Transverse colon (tissue), 4 donors: ENCODE measurements around the gene LRP4. TPM values are rescaled to one million over a fixed set of nuclear protein-coding genes. Genes with fewer than 3 reads are reported as not detected.

ENCODE experiments used
- DNase-seq: peaks from one replicate; pipeline ENCODE4 v3.0.0-alpha.2; 2019
- H3K27ac ChIP-seq, 4 donors: fragments of 200-600 bp; sonication (generic); 2 replicates each; pipeline ENCODE4 v1.5.1; 2016 to 2018; ENCODE audit warnings: inconsistent platforms in 4 of 4
- H3K27me3 ChIP-seq: fragments of 200-600 bp; sonication (generic); 2 replicates; pipeline ENCODE4 v1.5.1; 2017; ENCODE audit warnings: inconsistent platforms
- H3K36me3 ChIP-seq, 4 donors: fragments of 200-600 bp; sonication (generic); 2 replicates each; pipeline ENCODE4 v1.5.1; 2017 to 2019; ENCODE audit warnings: inconsistent platforms in 4 of 4
- H3K4me1 ChIP-seq, 4 donors: fragments of 200-600 bp; sonication (generic); 2 replicates each; pipeline ENCODE4 v1.5.1; 2017 to 2020; ENCODE audit warnings: inconsistent platforms in 4 of 4
- H3K4me3 ChIP-seq, 4 donors: fragments of 200-600 bp; sonication (generic); 1 replicate in 1 of 4; 2 replicates in 3 of 4; pipeline versions ENCODE4 v1.5.1 to v1.6.1; 2017 to 2019; ENCODE audit warnings: inconsistent platforms in 4 of 4
- H3K9me3 ChIP-seq, 2 donors: fragments of 200-600 bp; sonication (generic); 2 replicates each; pipeline ENCODE4 v1.5.1; 2017 to 2019; ENCODE audit warnings: inconsistent platforms in 2 of 2
- EP300 ChIP-seq: sonication (generic); formaldehyde crosslinking; IDR thresholded peaks from one replicate; pipeline ENCODE4 v1.6.1; 2017; ENCODE audit warnings: antibody characterized with exemption, low read depth
- POLR2A ChIP-seq: fragments of 450-650 bp; IDR thresholded peaks from one replicate; pipeline ENCODE4 v1.6.1; 2016; ENCODE audit warnings: antibody characterized with exemption, mild to moderate bottlenecking, moderate library complexity
- POLR2AphosphoS5 ChIP-seq, 3 donors: sonication (generic); formaldehyde crosslinking; IDR thresholded peaks; one replicate each; pipeline ENCODE4 v1.6.1; 2016; ENCODE audit warnings: antibody characterized with exemption in 3 of 3
- WGBS, 2 donors: methylation state at CpG; one replicate each; pipeline ENCODE4 v1.1.5; 2018; ENCODE audit warnings: low coverage in 1 of 2; 5-methylcytosine and 5-hydroxymethylcytosine counted together
- in situ Hi-C, 4 donors: fragments of 200-750 bp; cut with MboI; loops; one replicate each; pipeline versions ENCODE4 v1.15.0 to v1.15.1; 2017; ENCODE audit warnings: low sequenced_read_pairs in 3 of 4, low pct_ligation_motif_present in 1 of 4, low pct_unique_long_range_greater_than_20kb in 1 of 4
- intact Hi-C: fragments of 100-400 bp; cut with DNase I; formaldehyde crosslinking; loops from one replicate; pipeline ENCODE4 v1.15.1; 2023; ENCODE audit warnings: low total_unique reads
- total RNA-seq, 4 donors: library from RNA; depleted of rRNA; stranded (reverse); fragments of >200 nt; gene quantifications; one replicate each; pipeline ENCODE4 v1.1.0, GENCODE V29; 2016
- TF ChIP-seq, protein P1 (sequence below), 5 experiments: fragments of 200-600 bp in 3 of 5; fragments of 450-650 bp in 2 of 5; sonication (generic) in 3 of 5; IDR thresholded peaks; 1 replicate in 2 of 5; 2 replicates in 3 of 5; pipeline ENCODE4 v1.5.1; 2016 to 2017; ENCODE audit warnings: antibody characterized with exemption in 5 of 5, inconsistent platforms in 3 of 5, mild to moderate bottlenecking in 2 of 5, moderate library complexity in 1 of 5

LRP4 gene
- total RNA-seq, 4 donors from 2014 or later: 7.9 to 52.4 (median 16.2) TPM

DNA sequence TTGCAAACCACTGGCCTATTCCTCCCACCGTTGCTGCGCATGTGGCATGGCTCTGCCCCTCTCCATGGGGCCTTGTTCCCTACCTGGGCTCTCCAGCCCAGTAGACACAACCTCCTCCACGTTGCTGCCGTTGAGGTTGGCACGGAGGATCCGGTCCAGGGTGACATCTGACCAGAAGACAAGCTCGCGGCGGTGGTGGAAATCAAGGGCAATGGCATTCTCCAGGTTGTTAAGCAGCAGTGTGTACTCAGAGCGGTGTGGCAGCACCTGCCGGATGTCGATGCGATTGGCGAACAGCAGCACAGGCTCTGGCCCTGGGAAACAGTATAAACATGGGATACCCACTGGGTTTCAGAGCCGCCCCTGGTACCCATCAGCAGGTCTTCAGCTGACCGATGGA is 23.8 kb downstream of the LRP4 start:
- no peaks in the 10 kb centered on the region for H3K27me3 ChIP-seq
- no peak overlapping the region for H3K27ac ChIP-seq
- WGBS, 2 donors: 87 to 100% methylated on average over 1 to 15 of the region's 16 CpGs
- H3K9me3 ChIP-seq: no peaks in the 10 kb centered on the region
- no peaks in the 10 kb centered on the region for H3K36me3 ChIP-seq
- TF ChIP-seq, protein P1, sequence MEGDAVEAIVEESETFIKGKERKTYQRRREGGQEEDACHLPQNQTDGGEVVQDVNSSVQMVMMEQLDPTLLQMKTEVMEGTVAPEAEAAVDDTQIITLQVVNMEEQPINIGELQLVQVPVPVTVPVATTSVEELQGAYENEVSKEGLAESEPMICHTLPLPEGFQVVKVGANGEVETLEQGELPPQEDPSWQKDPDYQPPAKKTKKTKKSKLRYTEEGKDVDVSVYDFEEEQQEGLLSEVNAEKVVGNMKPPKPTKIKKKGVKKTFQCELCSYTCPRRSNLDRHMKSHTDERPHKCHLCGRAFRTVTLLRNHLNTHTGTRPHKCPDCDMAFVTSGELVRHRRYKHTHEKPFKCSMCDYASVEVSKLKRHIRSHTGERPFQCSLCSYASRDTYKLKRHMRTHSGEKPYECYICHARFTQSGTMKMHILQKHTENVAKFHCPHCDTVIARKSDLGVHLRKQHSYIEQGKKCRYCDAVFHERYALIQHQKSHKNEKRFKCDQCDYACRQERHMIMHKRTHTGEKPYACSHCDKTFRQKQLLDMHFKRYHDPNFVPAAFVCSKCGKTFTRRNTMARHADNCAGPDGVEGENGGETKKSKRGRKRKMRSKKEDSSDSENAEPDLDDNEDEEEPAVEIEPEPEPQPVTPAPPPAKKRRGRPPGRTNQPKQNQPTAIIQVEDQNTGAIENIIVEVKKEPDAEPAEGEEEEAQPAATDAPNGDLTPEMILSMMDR (IDR thresholded peaks at IDR 0.05): no peak
- TF ChIP-seq POLR2AphosphoS5 (IDR thresholded peaks at IDR 0.05) (no peak), EP300 (no peak), POLR2A (no peak)
- intact Hi-C loops: loop anchor here (5.0 kb wide), 1 partner anchor 463 kb away; no protein-coding TSS in a partner anchor
- no peaks in the 10 kb centered on the region for H3K4me1 ChIP-seq
- no peak for DNase-seq
- in situ Hi-C loops: no loop called here
- no peak overlapping the region for H3K4me3 ChIP-seq

- intact Hi-C loops (loop anchor here (5.0 kb wide), 1 partner anchor 464 kb away; no protein-coding TSS in a partner anchor), in situ Hi-C loops (no loop called here)
- WGBS, 2 donors: 85% methylated on average over 8 of the region's 9 CpGs; no CpG with 5 or more reads in 1 of the 2 donors
- Histone ChIP-seq H3K4me1 (no peaks in the 10 kb centered on the region), H3K4me3 (no peak overlapping the region), H3K27me3 (no peaks in the 10 kb centered on the region), H3K27ac (no peak overlapping the region), H3K9me3 (no peaks in the 10 kb centered on the region), H3K36me3 (peaks cover 0 to 7% (median 0%) of the 10 kb centered on the region in 4 donors)
- no peak for DNase-seq
- TF ChIP-seq POLR2A (no peak), POLR2AphosphoS5 (IDR thresholded peaks at IDR 0.05) (no peak), EP300 (no peak)
- TF ChIP-seq, protein P1 (IDR thresholded peaks at IDR 0.05): no peak
Observed at GRCh38 chr11:46892838-46893237, 25.5 kb downstream of the LRP4 start.

- WGBS, 2 donors: 84 to 92% methylated on average over 2 of the region's 2 CpGs
- TF ChIP-seq, protein P1 (IDR thresholded peaks at IDR 0.05): no peak
- TF ChIP-seq EP300 (no peak), POLR2AphosphoS5 (IDR thresholded peaks at IDR 0.05) (no peak), POLR2A (no peak)
- Histone ChIP-seq H3K4me1 (no peaks in the 10 kb centered on the region), H3K9me3 (no peaks in the 10 kb centered on the region), H3K36me3 (peaks cover 0 to 7% (median 0%) of the 10 kb centered on the region in 4 donors), H3K4me3 (no peak overlapping the region), H3K27ac (no peak overlapping the region), H3K27me3 (no peaks in the 10 kb centered on the region)
- in situ Hi-C loops: no loop called here
- DNase-seq: no peak
- intact Hi-C loops: loop anchor here (5.0 kb wide), 1 partner anchor 465 kb away; no protein-coding TSS in a partner anchor
Observed at GRCh38 chr11:46892109-46892508, 26.2 kb downstream of the LRP4 start.

DNA sequence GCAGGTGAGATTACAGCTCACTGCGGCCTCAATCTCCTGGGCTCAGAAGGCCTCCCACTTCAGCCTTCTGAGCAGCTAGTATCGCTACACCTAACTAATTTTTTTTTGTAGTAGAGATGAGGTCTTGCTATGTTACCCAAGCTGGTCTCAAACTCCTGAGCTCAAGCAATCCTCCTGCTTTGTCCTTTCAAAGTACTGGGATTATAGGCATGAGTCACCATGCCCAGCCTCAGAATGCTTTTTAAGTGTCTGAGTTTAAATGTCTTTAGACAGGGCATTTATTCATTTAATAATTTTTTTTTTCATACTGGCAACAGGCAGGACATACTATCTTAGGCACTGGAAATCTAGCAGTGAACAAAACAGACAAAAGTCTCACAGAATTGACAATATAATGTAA is 27.7 kb downstream of the LRP4 start:
- H3K27me3 ChIP-seq: no peaks in the 10 kb centered on the region
- 96 to 100% methylated on average over 2 of the region's 2 CpGs for WGBS, 2 donors
- H3K4me3 ChIP-seq: no peak overlapping the region
- no peak overlapping the region for H3K27ac ChIP-seq
- peaks cover 0 to 7% (median 0%) of the 10 kb centered on the region in 4 donors for H3K36me3 ChIP-seq
- no peaks in the 10 kb centered on the region for H3K4me1 ChIP-seq
- in situ Hi-C loops: no loop called here
- no peaks in the 10 kb centered on the region for H3K9me3 ChIP-seq
- no peak for TF ChIP-seq EP300
- TF ChIP-seq, protein P1 (IDR thresholded peaks at IDR 0.05): no peak
- intact Hi-C loops: loop anchor here (5.0 kb wide), 1 partner anchor 467 kb away; no protein-coding TSS in a partner anchor
- DNase-seq: no peak
